ENCODE results near the gene APBB2.

APBB2 gene

GRCh38 chr4:40986375-40986774 is 228.0 kb downstream of the APBB2 start:
- no peak for DNase-seq (ENCODE audit: low read depth)
- peaks cover 3% of the 10 kb centered on the region for H3K36me3 ChIP-seq (ENCODE audit: control insufficient read depth, insufficient read depth, low read length, severe bottlenecking)
- H3K27me3 ChIP-seq (replicated peaks; ENCODE audit: control insufficient read depth, insufficient read depth, low read length), result no peaks in the 10 kb centered on the region
- no peak overlapping the region for H3K9ac ChIP-seq (ENCODE audit: low read length)
- H3K4me1 ChIP-seq (ENCODE audit: control insufficient read depth, insufficient read depth, low read length), result peaks cover 48% of the 10 kb centered on the region
- H3K9me3 ChIP-seq (ENCODE audit: control insufficient read depth, low read length), result no peaks in the 10 kb centered on the region
- no peak overlapping the region for H3K4me3 ChIP-seq (ENCODE audit: low read length)

- Histone ChIP-seq H3K4me3 (ENCODE audit: low read length) (no peak overlapping the region), H3K9ac (ENCODE audit: low read length) (no peak overlapping the region), H3K4me1 (ENCODE audit: control insufficient read depth, insufficient read depth, low read length) (peaks cover 29% of the 10 kb centered on the region), H3K36me3 (ENCODE audit: control insufficient read depth, insufficient read depth, low read length, severe bottlenecking) (peaks cover 3% of the 10 kb centered on the region), H3K9me3 (ENCODE audit: control insufficient read depth, low read length) (no peaks in the 10 kb centered on the region), H3K27me3 (replicated peaks; ENCODE audit: control insufficient read depth, insufficient read depth, low read length) (no peaks in the 10 kb centered on the region)
- peak; percentile 20 for DNase-seq (ENCODE audit: low read depth)
Measured at GRCh38 chr4:40984051-40984450, 230.3 kb downstream of the APBB2 start.

- Histone ChIP-seq H3K4me3 (ENCODE audit: low read length) (no peak overlapping the region), H3K36me3 (ENCODE audit: control insufficient read depth, insufficient read depth, low read length, severe bottlenecking) (peaks cover 3% of the 10 kb centered on the region), H3K9ac (ENCODE audit: low read length) (no peak overlapping the region), H3K9me3 (ENCODE audit: control insufficient read depth, low read length) (no peaks in the 10 kb centered on the region), H3K4me1 (ENCODE audit: control insufficient read depth, insufficient read depth, low read length) (peaks cover 9% of the 10 kb centered on the region), H3K27me3 (replicated peaks; ENCODE audit: control insufficient read depth, insufficient read depth, low read length) (no peaks in the 10 kb centered on the region)
- DNase-seq (ENCODE audit: low read depth), result no peak
Measured at GRCh38 chr4:40980318-40980883, 233.9 kb downstream of the APBB2 start.

- H3K9me3 ChIP-seq (ENCODE audit: control insufficient read depth, low read length), result no peaks in the 10 kb centered on the region
- H3K27me3 ChIP-seq (replicated peaks; ENCODE audit: control insufficient read depth, insufficient read depth, low read length), result no peaks in the 10 kb centered on the region
- DNase-seq (ENCODE audit: low read depth), result no peak
- no peak overlapping the region for H3K4me3 ChIP-seq (ENCODE audit: low read length)
- peaks cover 3% of the 10 kb centered on the region for H3K36me3 ChIP-seq (ENCODE audit: control insufficient read depth, insufficient read depth, low read length, severe bottlenecking)
- H3K4me1 ChIP-seq (ENCODE audit: control insufficient read depth, insufficient read depth, low read length), result peaks cover under 1% of the 10 kb centered on the region
- H3K9ac ChIP-seq (ENCODE audit: low read length), result no peak overlapping the region
Measured at GRCh38 chr4:40978548-40978947, 235.8 kb downstream of the APBB2 start.

- DNase-seq (ENCODE audit: low read depth), result peak; percentile 84
- H3K9ac ChIP-seq (ENCODE audit: low read length), result no peak overlapping the region
- no peaks in the 10 kb centered on the region for H3K9me3 ChIP-seq (ENCODE audit: control insufficient read depth, low read length)
- H3K4me1 ChIP-seq (ENCODE audit: control insufficient read depth, insufficient read depth, low read length), result no peaks in the 10 kb centered on the region
- H3K36me3 ChIP-seq (ENCODE audit: control insufficient read depth, insufficient read depth, low read length, severe bottlenecking), result peaks cover under 1% of the 10 kb centered on the region
- no peaks in the 10 kb centered on the region for H3K27me3 ChIP-seq (replicated peaks; ENCODE audit: control insufficient read depth, insufficient read depth, low read length)
- no peak overlapping the region for H3K4me3 ChIP-seq (ENCODE audit: low read length)
Measured at GRCh38 chr4:40976343-40976742, 238.0 kb downstream of the APBB2 start.

- H3K27me3 ChIP-seq (replicated peaks; ENCODE audit: control insufficient read depth, insufficient read depth, low read length), result no peaks in the 10 kb centered on the region
- peaks cover 3% of the 10 kb centered on the region for H3K4me1 ChIP-seq (ENCODE audit: control insufficient read depth, insufficient read depth, low read length)
- DNase-seq (ENCODE audit: low read depth), result no peak
- no peaks in the 10 kb centered on the region for H3K9me3 ChIP-seq (ENCODE audit: control insufficient read depth, low read length)
- H3K36me3 ChIP-seq (ENCODE audit: control insufficient read depth, insufficient read depth, low read length, severe bottlenecking), result no peaks in the 10 kb centered on the region
- H3K4me3 ChIP-seq (ENCODE audit: low read length), result no peak overlapping the region
- H3K9ac ChIP-seq (ENCODE audit: low read length), result no peak overlapping the region
Measured at GRCh38 chr4:40972722-40973121, 241.6 kb downstream of the APBB2 start.

- DNase-seq (ENCODE audit: low read depth), result no peak
- Histone ChIP-seq H3K36me3 (ENCODE audit: control insufficient read depth, insufficient read depth, low read length, severe bottlenecking) (no peaks in the 10 kb centered on the region), H3K27me3 (replicated peaks; ENCODE audit: control insufficient read depth, insufficient read depth, low read length) (no peaks in the 10 kb centered on the region), H3K9ac (ENCODE audit: low read length) (no peak overlapping the region), H3K9me3 (ENCODE audit: control insufficient read depth, low read length) (no peaks in the 10 kb centered on the region), H3K4me3 (ENCODE audit: low read length) (no peak overlapping the region), H3K4me1 (ENCODE audit: control insufficient read depth, insufficient read depth, low read length) (peaks cover 7% of the 10 kb centered on the region)
Measured at GRCh38 chr4:40971338-40971737, 243.0 kb downstream of the APBB2 start.

GRCh38 chr4:40969501-40969900 is 244.8 kb downstream of the APBB2 start:
- Histone ChIP-seq H3K4me1 (ENCODE audit: control insufficient read depth, insufficient read depth, low read length) (peaks cover 7% of the 10 kb centered on the region), H3K9ac (ENCODE audit: low read length) (no peak overlapping the region), H3K36me3 (ENCODE audit: control insufficient read depth, insufficient read depth, low read length, severe bottlenecking) (no peaks in the 10 kb centered on the region), H3K4me3 (ENCODE audit: low read length) (no peak overlapping the region), H3K27me3 (replicated peaks; ENCODE audit: control insufficient read depth, insufficient read depth, low read length) (no peaks in the 10 kb centered on the region), H3K9me3 (ENCODE audit: control insufficient read depth, low read length) (no peaks in the 10 kb centered on the region)
- DNase-seq (ENCODE audit: low read depth), result no peak

- no peak overlapping the region for H3K9ac ChIP-seq (ENCODE audit: low read length)
- H3K4me3 ChIP-seq (ENCODE audit: low read length), result no peak overlapping the region
- H3K27me3 ChIP-seq (replicated peaks; ENCODE audit: control insufficient read depth, insufficient read depth, low read length), result no peaks in the 10 kb centered on the region
- no peaks in the 10 kb centered on the region for H3K36me3 ChIP-seq (ENCODE audit: control insufficient read depth, insufficient read depth, low read length, severe bottlenecking)
- H3K9me3 ChIP-seq (ENCODE audit: control insufficient read depth, low read length), result no peaks in the 10 kb centered on the region
- H3K4me1 ChIP-seq (ENCODE audit: control insufficient read depth, insufficient read depth, low read length), result peaks cover 22% of the 10 kb centered on the region
- no peak for DNase-seq (ENCODE audit: low read depth)
Measured at GRCh38 chr4:40967550-40967949, 246.8 kb downstream of the APBB2 start.

- Histone ChIP-seq H3K4me3 (ENCODE audit: low read length) (no peak overlapping the region), H3K36me3 (ENCODE audit: control insufficient read depth, insufficient read depth, low read length, severe bottlenecking) (no peaks in the 10 kb centered on the region), H3K9ac (ENCODE audit: low read length) (no peak overlapping the region), H3K9me3 (ENCODE audit: control insufficient read depth, low read length) (no peaks in the 10 kb centered on the region), H3K27me3 (replicated peaks; ENCODE audit: control insufficient read depth, insufficient read depth, low read length) (no peaks in the 10 kb centered on the region), H3K4me1 (ENCODE audit: control insufficient read depth, insufficient read depth, low read length) (peaks cover 33% of the 10 kb centered on the region)
- DNase-seq (ENCODE audit: low read depth), result no peak
Measured at GRCh38 chr4:40966091-40966490, 248.3 kb downstream of the APBB2 start.

- no peak overlapping the region for H3K9ac ChIP-seq (ENCODE audit: low read length)
- peak; percentile 48 for DNase-seq (ENCODE audit: low read depth)
- H3K9me3 ChIP-seq (ENCODE audit: control insufficient read depth, low read length), result no peaks in the 10 kb centered on the region
- H3K4me3 ChIP-seq (ENCODE audit: low read length), result no peak overlapping the region
- H3K4me1 ChIP-seq (ENCODE audit: control insufficient read depth, insufficient read depth, low read length), result peaks cover 37% of the 10 kb centered on the region
- no peaks in the 10 kb centered on the region for H3K36me3 ChIP-seq (ENCODE audit: control insufficient read depth, insufficient read depth, low read length, severe bottlenecking)
- H3K27me3 ChIP-seq (replicated peaks; ENCODE audit: control insufficient read depth, insufficient read depth, low read length), result no peaks in the 10 kb centered on the region
Measured at GRCh38 chr4:40963897-40964478, 250.4 kb downstream of the APBB2 start.
